Astrocyte (in vitro differentiated cells and primary cell): ENCODE data around the gene PICALM. TPM values are rescaled to one million over a fixed set of nuclear protein-coding genes. Genes with fewer than 3 reads are reported as not detected.

ENCODE experiments used
- DNase-seq: peaks from one replicate; pipeline ENCODE4 v3.0.0-alpha.2; 2010; ENCODE audit warnings: low read depth
- FAIRE-seq: peaks from 2 replicates; lab custom pipeline; 2011; peaks lifted over from hg19 to GRCh38; lab: Jason Lieb, UNC
- H2AFZ ChIP-seq: 2 replicates; pipeline ENCODE4 v1.6.0; 2012; ENCODE audit warnings: low read depth, low read length, inconsistent platforms
- H3K27ac ChIP-seq: 2 replicates; pipeline ENCODE4 v1.5.1; 2011; ENCODE audit warnings: low read depth, low read length, inconsistent platforms
- H3K27me3 ChIP-seq: 2 replicates; pipeline ENCODE4 v1.6.0; 2011; ENCODE audit warnings: low read length, inconsistent platforms; ENCODE audit not compliant: insufficient read depth
- H3K36me3 ChIP-seq: 2 replicates; pipeline ENCODE4 v1.5.1; 2011; ENCODE audit warnings: low read length, inconsistent platforms; ENCODE audit not compliant: insufficient read depth
- H3K4me1 ChIP-seq: 2 replicates; pipeline ENCODE4 v1.5.1; 2011; ENCODE audit warnings: low read length, inconsistent platforms; ENCODE audit not compliant: insufficient read depth
- H3K4me2 ChIP-seq: 2 replicates; pipeline ENCODE4 v1.6.0; 2012; ENCODE audit warnings: low read length, inconsistent platforms
- H3K4me3 ChIP-seq: 2 replicates; pipeline ENCODE4 v1.5.1; 2011; ENCODE audit warnings: low read depth, mild to moderate bottlenecking, low read length, inconsistent platforms; ENCODE audit not compliant: insufficient read depth
- H3K79me2 ChIP-seq: 2 replicates; pipeline ENCODE4 v1.6.0; 2012; ENCODE audit warnings: mild to moderate bottlenecking, low read length, inconsistent platforms; ENCODE audit not compliant: insufficient read depth
- H3K9ac ChIP-seq: 2 replicates; pipeline ENCODE4 v1.6.0; 2012; ENCODE audit warnings: mild to moderate bottlenecking, low read length, inconsistent platforms
- H3K9me3 ChIP-seq: 2 replicates; pipeline ENCODE4 v1.5.1; 2012; ENCODE audit warnings: low read depth, mild to moderate bottlenecking, low read length, inconsistent platforms; ENCODE audit not compliant: insufficient read depth
- H4K20me1 ChIP-seq: 2 replicates; pipeline ENCODE4 v1.6.0; 2012; ENCODE audit warnings: low read length, inconsistent platforms; ENCODE audit not compliant: insufficient read depth
- H3K27ac Mint-ChIP-seq: one replicate; pipeline ENCODE4 v1.8.0; 2021; ENCODE audit warnings: mild to moderate bottlenecking, mixed read lengths; ENCODE audit not compliant: unreplicated experiment
- H3K27me3 Mint-ChIP-seq: one replicate; pipeline ENCODE4 v1.8.0; 2021; ENCODE audit warnings: low read depth, mixed read lengths; ENCODE audit not compliant: unreplicated experiment
- H3K36me3 Mint-ChIP-seq: one replicate; pipeline ENCODE4 v1.8.0; 2021; ENCODE audit warnings: low read depth, mixed read lengths; ENCODE audit not compliant: unreplicated experiment
- H3K4me1 Mint-ChIP-seq: one replicate; pipeline ENCODE4 v1.8.0; 2021; ENCODE audit warnings: low read depth, mixed read lengths; ENCODE audit not compliant: unreplicated experiment
- H3K4me3 Mint-ChIP-seq: one replicate; pipeline ENCODE4 v1.8.0; 2021; ENCODE audit warnings: mild to moderate bottlenecking, moderate library complexity, mixed read lengths; ENCODE audit not compliant: unreplicated experiment
- H3K9me3 Mint-ChIP-seq: one replicate; pipeline ENCODE4 v1.8.0; 2021; ENCODE audit warnings: mild to moderate bottlenecking, mixed read lengths; ENCODE audit not compliant: unreplicated experiment
- CTCF ChIP-seq: IDR thresholded peaks from 2 replicates; pipeline ENCODE4 v1.5.1; 2011; ENCODE audit warnings: low read depth, mild to moderate bottlenecking, inconsistent platforms, low read length, moderate library complexity; ENCODE audit not compliant: insufficient read depth
- EZH2 ChIP-seq: IDR thresholded peaks from 2 replicates; pipeline ENCODE4 v1.6.1; 2012; ENCODE audit warnings: mild to moderate bottlenecking, low read length, inconsistent platforms; ENCODE audit not compliant: insufficient read depth
- total RNA-seq: library from RNA; stranded (reverse); gene quantifications from 2 replicates; pipeline ENCODE4 v1.2.1, GENCODE V29; 2021

Gene PICALM
- total RNA-seq, 1 donor from 2014 or later, result 260 TPM

- FAIRE-seq (no peak), DNase-seq (no peak)
- Mint-ChIP-seq H3K4me1 (no peaks in the 10 kb centered on the region), H3K27me3 (peaks cover 3% of the 10 kb centered on the region), H3K4me3 (no peak overlapping the region), H3K27ac (no peak overlapping the region), H3K36me3 (peaks cover 3% of the 10 kb centered on the region), H3K9me3 (peaks cover 7% of the 10 kb centered on the region)
- Histone ChIP-seq H3K4me2 (no peak overlapping the region), H2AFZ (no peak overlapping the region), H3K9me3 (no peaks in the 10 kb centered on the region), H4K20me1 (no peaks in the 10 kb centered on the region), H3K4me3 (no peak overlapping the region), H3K4me1 (no peaks in the 10 kb centered on the region), H3K9ac (no peak overlapping the region), H3K27ac (no peak overlapping the region), H3K27me3 (no peaks in the 10 kb centered on the region), H3K36me3 (no peaks in the 10 kb centered on the region), H3K79me2 (no peaks in the 10 kb centered on the region)
- TF ChIP-seq CTCF (no peak), EZH2 (no peak)
Measured at GRCh38 chr11:85923455-85923854, 145.4 kb downstream of the PICALM start.

GRCh38 chr11:85922367-85922766, 146.5 kb downstream of the PICALM start:
- no peak overlapping the region for H3K4me3 ChIP-seq
- H3K9me3 Mint-ChIP-seq, result peaks cover 7% of the 10 kb centered on the region
- no peak overlapping the region for H3K27ac Mint-ChIP-seq

More at GRCh38 chr11:85922367-85922766, 146.5 kb downstream of the PICALM start:
- Histone ChIP-seq H3K9me3 (no peaks in the 10 kb centered on the region), H3K36me3 (no peaks in the 10 kb centered on the region), H3K9ac (no peak overlapping the region), H3K27me3 (no peaks in the 10 kb centered on the region), H3K4me2 (no peak overlapping the region), H3K79me2 (no peaks in the 10 kb centered on the region), H3K4me1 (no peaks in the 10 kb centered on the region), H4K20me1 (no peaks in the 10 kb centered on the region), H2AFZ (no peak overlapping the region), H3K27ac (no peak overlapping the region)
- Mint-ChIP-seq H3K4me3 (no peak overlapping the region), H3K36me3 (peaks cover 3% of the 10 kb centered on the region), H3K27me3 (peaks cover under 1% of the 10 kb centered on the region), H3K4me1 (no peaks in the 10 kb centered on the region)
- no peak for FAIRE-seq
- TF ChIP-seq CTCF (no peak), EZH2 (no peak)
- no peak for DNase-seq
